NOMO-1 treated with dmso at 0.1 percent for 144 hours (cell line): ENCODE measurements around the gene DHRSX.

Experiments used
- DNase-seq: peaks from one replicate; lab custom pipeline; 2025; ENCODE audit not compliant: unreplicated experiment; lab: John Stamatoyannopoulos, UW

DHRSX gene

GRCh38 chrX:2184089-2184488 lies 316.7 kb downstream of the DHRSX start:
- DNase-seq, result no peak

GRCh38 chrX:2183193-2183725 lies 317.5 kb downstream of the DHRSX start:
- DNase-seq, result no peak

- no peak for DNase-seq
These were observed 323.2 kb downstream of the DHRSX start for GRCh38 chrX:2177541-2177940.

- DNase-seq, result no peak
These were observed 324.0 kb downstream of the DHRSX start for GRCh38 chrX:2176733-2177132.

GRCh38 chrX:2176274-2176673 lies 324.5 kb downstream of the DHRSX start:
- DNase-seq, result no peak

- DNase-seq, result no peak
These were observed 328.4 kb downstream of the DHRSX start for GRCh38 chrX:2172359-2172758.
